H1 (cell line): ENCODE data around the gene CTDSP1.

Experiments used
- CEBPB ChIP-seq: IDR thresholded peaks from 2 replicates; pipeline ENCODE4 v1.6.1; 2012; ENCODE audit warnings: low read depth, low read length
- CREB1 ChIP-seq: IDR thresholded peaks from 2 replicates; pipeline ENCODE4 v1.6.1; 2012; ENCODE audit warnings: inconsistent platforms
- EZH2 ChIP-seq: fragments of 200-600 bp; sonication (generic); IDR thresholded peaks from 2 replicates; pipeline ENCODE4 v1.7.1; 2012; ENCODE audit warnings: low read depth, mild to moderate bottlenecking, moderate library complexity, low read length, inconsistent platforms; ENCODE audit not compliant: severe bottlenecking
- JUND ChIP-seq: IDR thresholded peaks from 2 replicates; pipeline ENCODE4 v1.6.1; 2011; ENCODE audit warnings: mild to moderate bottlenecking, improper control_type of control experiment, low read length
- POLR2AphosphoS5 ChIP-seq: IDR thresholded peaks from 2 replicates; pipeline ENCODE4 v1.6.1; 2011; ENCODE audit warnings: low read depth, low read length
- TF ChIP-seq, protein P1 (sequence below), 3 experiments: IDR thresholded peaks; 1 replicate in 2 of 3; 2 replicates in 1 of 3; pipeline versions ENCODE4 v1.5.1 to v1.6.1; 2011; ENCODE audit warnings: low read length in 3 of 3, mild to moderate bottlenecking in 3 of 3, inconsistent platforms in 2 of 3, low read depth in 1 of 3, moderate library complexity in 1 of 3; ENCODE audit not compliant: insufficient read depth in 1 of 3; ENCODE audit errors: control extremely low read depth in 1 of 3

- TF ChIP-seq, protein P1, sequence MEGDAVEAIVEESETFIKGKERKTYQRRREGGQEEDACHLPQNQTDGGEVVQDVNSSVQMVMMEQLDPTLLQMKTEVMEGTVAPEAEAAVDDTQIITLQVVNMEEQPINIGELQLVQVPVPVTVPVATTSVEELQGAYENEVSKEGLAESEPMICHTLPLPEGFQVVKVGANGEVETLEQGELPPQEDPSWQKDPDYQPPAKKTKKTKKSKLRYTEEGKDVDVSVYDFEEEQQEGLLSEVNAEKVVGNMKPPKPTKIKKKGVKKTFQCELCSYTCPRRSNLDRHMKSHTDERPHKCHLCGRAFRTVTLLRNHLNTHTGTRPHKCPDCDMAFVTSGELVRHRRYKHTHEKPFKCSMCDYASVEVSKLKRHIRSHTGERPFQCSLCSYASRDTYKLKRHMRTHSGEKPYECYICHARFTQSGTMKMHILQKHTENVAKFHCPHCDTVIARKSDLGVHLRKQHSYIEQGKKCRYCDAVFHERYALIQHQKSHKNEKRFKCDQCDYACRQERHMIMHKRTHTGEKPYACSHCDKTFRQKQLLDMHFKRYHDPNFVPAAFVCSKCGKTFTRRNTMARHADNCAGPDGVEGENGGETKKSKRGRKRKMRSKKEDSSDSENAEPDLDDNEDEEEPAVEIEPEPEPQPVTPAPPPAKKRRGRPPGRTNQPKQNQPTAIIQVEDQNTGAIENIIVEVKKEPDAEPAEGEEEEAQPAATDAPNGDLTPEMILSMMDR (IDR thresholded peaks at IDR 0.05; ENCODE audit: control extremely low read depth in 1 of 3, insufficient read depth in 1 of 3, low read depth in 1 of 3, low read length in 3 of 3): peak in 2 of 3 experiments; percentile 70 to 75; a peak in 3 of 4 replicates
- TF ChIP-seq POLR2AphosphoS5: no peak
- TF ChIP-seq CEBPB: no peak
- TF ChIP-seq EZH2: no peak
- no peak for TF ChIP-seq JUND
- TF ChIP-seq CREB1: peak; percentile 67
Measured at GRCh38 chr2:218395826-218396687, 3.6 kb upstream of the CTDSP1 start.
